ENCODE measurements around the gene F2.

DNA sequence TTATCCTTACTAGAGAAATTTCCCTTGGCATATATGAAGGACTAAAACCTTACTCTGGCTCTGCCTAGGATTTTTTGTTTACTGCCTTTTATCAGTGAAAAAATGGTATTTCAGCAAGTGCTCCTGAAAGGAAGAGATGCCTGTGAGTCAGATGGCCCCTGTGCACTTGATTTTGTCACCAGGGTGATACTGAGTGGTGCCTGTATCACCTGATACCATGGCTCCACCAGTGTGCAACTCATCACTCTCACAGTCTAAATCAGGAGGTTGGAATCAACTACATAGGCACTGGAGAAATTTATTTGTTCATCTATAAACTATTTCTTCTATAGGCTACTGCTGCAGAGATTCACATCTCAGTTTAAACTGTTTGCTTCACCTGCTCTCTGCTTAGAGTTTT, 43.2 kb downstream of the F2 start:
- no peak for TF ChIP-seq EGR1 (IDR thresholded peaks at IDR 0.05; ENCODE audit: low read depth)
- TF ChIP-seq CTCF (IDR thresholded peaks at IDR 0.05 in 2 of 3, conservative IDR thresholded peaks at IDR 0.05 in 1 of 3; ENCODE audit: borderline replicate concordance in 1 of 3, insufficient read depth in 1 of 3, low read depth in 2 of 3, low read length in 2 of 3) = no peak
- TF ChIP-seq POLR2A (IDR thresholded peaks at IDR 0.05; ENCODE audit: borderline replicate concordance, extremely low read depth, insufficient read depth, insufficient read length) = no peak
- TF ChIP-seq SP1 (IDR thresholded peaks at IDR 0.05; ENCODE audit: low read depth) = no peak
- no peak for TF ChIP-seq CEBPB (IDR thresholded peaks at IDR 0.05; ENCODE audit: low read depth)
- TF ChIP-seq TCF7L2 (IDR thresholded peaks at IDR 0.05; ENCODE audit: borderline replicate concordance, extremely low read depth, insufficient read depth, insufficient read length) = no peak
- TF ChIP-seq RAD21 (IDR thresholded peaks at IDR 0.05; ENCODE audit: low read depth) = no peak
- TF ChIP-seq, protein P1, sequence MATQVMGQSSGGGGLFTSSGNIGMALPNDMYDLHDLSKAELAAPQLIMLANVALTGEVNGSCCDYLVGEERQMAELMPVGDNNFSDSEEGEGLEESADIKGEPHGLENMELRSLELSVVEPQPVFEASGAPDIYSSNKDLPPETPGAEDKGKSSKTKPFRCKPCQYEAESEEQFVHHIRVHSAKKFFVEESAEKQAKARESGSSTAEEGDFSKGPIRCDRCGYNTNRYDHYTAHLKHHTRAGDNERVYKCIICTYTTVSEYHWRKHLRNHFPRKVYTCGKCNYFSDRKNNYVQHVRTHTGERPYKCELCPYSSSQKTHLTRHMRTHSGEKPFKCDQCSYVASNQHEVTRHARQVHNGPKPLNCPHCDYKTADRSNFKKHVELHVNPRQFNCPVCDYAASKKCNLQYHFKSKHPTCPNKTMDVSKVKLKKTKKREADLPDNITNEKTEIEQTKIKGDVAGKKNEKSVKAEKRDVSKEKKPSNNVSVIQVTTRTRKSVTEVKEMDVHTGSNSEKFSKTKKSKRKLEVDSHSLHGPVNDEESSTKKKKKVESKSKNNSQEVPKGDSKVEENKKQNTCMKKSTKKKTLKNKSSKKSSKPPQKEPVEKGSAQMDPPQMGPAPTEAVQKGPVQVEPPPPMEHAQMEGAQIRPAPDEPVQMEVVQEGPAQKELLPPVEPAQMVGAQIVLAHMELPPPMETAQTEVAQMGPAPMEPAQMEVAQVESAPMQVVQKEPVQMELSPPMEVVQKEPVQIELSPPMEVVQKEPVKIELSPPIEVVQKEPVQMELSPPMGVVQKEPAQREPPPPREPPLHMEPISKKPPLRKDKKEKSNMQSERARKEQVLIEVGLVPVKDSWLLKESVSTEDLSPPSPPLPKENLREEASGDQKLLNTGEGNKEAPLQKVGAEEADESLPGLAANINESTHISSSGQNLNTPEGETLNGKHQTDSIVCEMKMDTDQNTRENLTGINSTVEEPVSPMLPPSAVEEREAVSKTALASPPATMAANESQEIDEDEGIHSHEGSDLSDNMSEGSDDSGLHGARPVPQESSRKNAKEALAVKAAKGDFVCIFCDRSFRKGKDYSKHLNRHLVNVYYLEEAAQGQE (IDR thresholded peaks at IDR 0.05; ENCODE audit: low read depth) = no peak
- TF ChIP-seq POLR2AphosphoS5 (IDR thresholded peaks at IDR 0.05; ENCODE audit: low read depth, low read length) = no peak
- TF ChIP-seq, protein P2, sequence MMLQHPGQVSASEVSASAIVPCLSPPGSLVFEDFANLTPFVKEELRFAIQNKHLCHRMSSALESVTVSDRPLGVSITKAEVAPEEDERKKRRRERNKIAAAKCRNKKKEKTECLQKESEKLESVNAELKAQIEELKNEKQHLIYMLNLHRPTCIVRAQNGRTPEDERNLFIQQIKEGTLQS (IDR thresholded peaks at IDR 0.05) = no peak
- no peak for TF ChIP-seq EZH2 (IDR thresholded peaks at IDR 0.05)
- TF ChIP-seq, protein P3, sequence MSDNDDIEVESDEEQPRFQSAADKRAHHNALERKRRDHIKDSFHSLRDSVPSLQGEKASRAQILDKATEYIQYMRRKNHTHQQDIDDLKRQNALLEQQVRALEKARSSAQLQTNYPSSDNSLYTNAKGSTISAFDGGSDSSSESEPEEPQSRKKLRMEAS (IDR thresholded peaks at IDR 0.05) = no peak
